DMS153 (cell line): Measurements from ENCODE around the gene IQUB.
"Not testable (repeated sequence)": the region's sequence is repeated elsewhere in the genome, so short reads cannot be mapped to it uniquely, and the experiment has no call there.

Experiments used
- DNase-seq: peaks from one replicate; lab custom pipeline; 2025; lab: John Stamatoyannopoulos, UW

IQUB gene

DNA sequence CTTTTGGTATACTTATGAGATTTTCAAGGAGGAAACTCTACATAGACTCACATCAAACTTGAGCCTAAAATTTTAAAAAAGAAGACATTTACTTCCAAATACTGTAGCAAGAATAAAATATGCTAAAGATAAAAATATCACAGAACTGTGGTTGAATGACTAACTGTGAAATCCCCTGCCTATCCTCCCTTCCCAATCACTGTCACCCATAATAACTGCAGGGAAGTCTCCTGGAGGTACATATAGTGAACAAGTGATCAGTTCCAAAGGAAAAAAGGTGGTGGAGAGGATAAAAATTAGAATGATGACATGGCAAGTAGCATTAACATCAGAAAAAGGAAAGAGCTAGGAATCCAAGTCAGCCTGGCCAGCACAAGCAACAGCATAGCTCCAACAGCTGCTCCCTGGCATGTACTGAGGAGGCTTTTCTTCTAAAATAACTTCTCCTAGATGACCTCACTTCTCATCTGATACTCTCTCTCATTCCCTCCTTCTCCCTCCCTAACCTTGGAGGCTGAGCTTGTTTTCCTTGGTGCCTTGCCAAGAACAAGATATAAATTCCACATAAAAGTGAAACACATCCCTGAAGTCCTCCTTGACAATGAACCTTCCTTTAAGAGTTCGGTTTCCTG lies 124.0 kb downstream of the IQUB start:
- DNase-seq = no peak

- DNase-seq = not testable (repeated sequence)
Observed at GRCh38 chr7:123407951-123408350, 126.4 kb downstream of the IQUB start.
